H9 (cell line): ENCODE measurements around the gene EFNA5. TPM values are rescaled to one million over a fixed set of nuclear protein-coding genes. Genes with fewer than 3 reads are reported as not detected.

ENCODE experiments used
- DNase-seq: peaks from one replicate; pipeline ENCODE4 v3.0.0-alpha.2; 2017
- H2AFZ ChIP-seq: one replicate; pipeline ENCODE4 v1.6.1; 2013; ENCODE audit warnings: mild to moderate bottlenecking, low read length, control low read depth, moderate library complexity
- H2AK5ac ChIP-seq: 2 replicates; pipeline ENCODE4 v1.6.1; 2013; ENCODE audit warnings: low read length, control low read depth, mixed read lengths; ENCODE audit not compliant: insufficient read length
- H2BK120ac ChIP-seq: one replicate; pipeline ENCODE4 v1.6.1; 2013; ENCODE audit warnings: low read depth, mild to moderate bottlenecking, low read length, control low read depth, inconsistent platforms; ENCODE audit not compliant: poor library complexity, severe bottlenecking
- H2BK12ac ChIP-seq: 2 replicates; pipeline ENCODE4 v1.6.1; 2013; ENCODE audit warnings: low read length, control low read depth, mixed read lengths, low read depth; ENCODE audit not compliant: insufficient read length
- H2BK15ac ChIP-seq: 2 replicates; pipeline ENCODE4 v1.6.1; 2013; ENCODE audit warnings: low read depth, low read length, control low read depth
- H2BK20ac ChIP-seq: one replicate; pipeline ENCODE4 v1.6.1; 2013; ENCODE audit warnings: low read depth, mild to moderate bottlenecking, low read length, control low read depth, inconsistent platforms; ENCODE audit not compliant: poor library complexity, severe bottlenecking
- H2BK5ac ChIP-seq: 2 replicates; pipeline ENCODE4 v1.6.1; 2013; ENCODE audit warnings: low read length, control low read depth, mixed read lengths; ENCODE audit not compliant: insufficient read length
- H3K14ac ChIP-seq: 2 replicates; pipeline ENCODE4 v1.6.1; 2013; ENCODE audit warnings: low read length, control low read depth; ENCODE audit not compliant: insufficient read depth
- H3K18ac ChIP-seq: 2 replicates; pipeline ENCODE4 v1.6.1; 2013; ENCODE audit warnings: low read depth, mild to moderate bottlenecking, mixed read lengths, low read length, control low read depth; ENCODE audit not compliant: insufficient read length
- H3K23ac ChIP-seq: 2 replicates; pipeline ENCODE4 v1.6.1; 2013; ENCODE audit warnings: low read length, control low read depth, mixed read lengths, low read depth; ENCODE audit not compliant: insufficient read length
- H3K23me2 ChIP-seq: 2 replicates; pipeline ENCODE4 v1.6.1; 2013; ENCODE audit warnings: low read depth, mild to moderate bottlenecking, mixed read lengths, low read length, control low read depth; ENCODE audit not compliant: insufficient read length, poor library complexity, severe bottlenecking
- H3K27ac ChIP-seq: 2 replicates; pipeline ENCODE4 v1.5.1; 2013; ENCODE audit warnings: low read length, control low read depth, mixed read lengths, low read depth; ENCODE audit not compliant: insufficient read length
- H3K27me3 ChIP-seq: 2 replicates; pipeline ENCODE4 v1.6.1; 2013; ENCODE audit warnings: low read length, control low read depth, inconsistent platforms; ENCODE audit not compliant: insufficient read depth
- H3K4ac ChIP-seq: 2 replicates; pipeline ENCODE4 v1.6.1; 2013; ENCODE audit warnings: low read depth, mild to moderate bottlenecking, control low read depth, inconsistent platforms, low read length, moderate library complexity
- H3K4me1 ChIP-seq: 2 replicates; pipeline ENCODE4 v1.6.1; 2013; ENCODE audit warnings: low read length, control low read depth, inconsistent platforms; ENCODE audit not compliant: insufficient read depth
- H3K4me2 ChIP-seq: 2 replicates; pipeline ENCODE4 v1.6.1; 2013; ENCODE audit warnings: low read length, control low read depth, mixed read lengths; ENCODE audit not compliant: insufficient read length, insufficient read depth
- H3K56ac ChIP-seq: 2 replicates; pipeline ENCODE4 v1.6.1; 2013; ENCODE audit warnings: low read depth, mild to moderate bottlenecking, mixed read lengths, low read length, control low read depth; ENCODE audit not compliant: insufficient read length
- H3K79me1 ChIP-seq: 2 replicates; pipeline ENCODE4 v1.6.1; 2013; ENCODE audit warnings: low read depth, mild to moderate bottlenecking, moderate library complexity, low read length, control low read depth, inconsistent platforms; ENCODE audit not compliant: insufficient read depth, poor library complexity, severe bottlenecking
- H3K79me2 ChIP-seq: 2 replicates; pipeline ENCODE4 v1.6.1; 2013; ENCODE audit warnings: low read length, control low read depth, inconsistent platforms; ENCODE audit not compliant: insufficient read depth
- H3K9ac ChIP-seq: 2 replicates; pipeline ENCODE4 v1.6.1; 2013; ENCODE audit warnings: low read length, control low read depth, mixed read lengths; ENCODE audit not compliant: insufficient read length; ENCODE audit errors: extremely low read depth
- H3K9me3 ChIP-seq: one replicate; pipeline ENCODE4 v1.6.1; 2013; ENCODE audit warnings: low read depth, low read length, inconsistent platforms; ENCODE audit not compliant: control insufficient read depth
- H3T11ph ChIP-seq: one replicate; pipeline ENCODE4 v1.6.1; 2013; ENCODE audit warnings: mild to moderate bottlenecking, low read length, control low read depth, inconsistent platforms
- H4K20me1 ChIP-seq: one replicate; pipeline ENCODE4 v1.6.1; 2013; ENCODE audit not compliant: control insufficient read depth, insufficient read length, insufficient read depth
- H4K5ac ChIP-seq: 2 replicates; pipeline ENCODE4 v1.6.1; 2013; ENCODE audit warnings: low read depth, mild to moderate bottlenecking, mixed read lengths, low read length, control low read depth; ENCODE audit not compliant: insufficient read length
- H4K8ac ChIP-seq: replicated peaks from 2 replicates; pipeline ENCODE4 v1.6.1; 2013; ENCODE audit warnings: low read length, control low read depth, mixed read lengths, low read depth; ENCODE audit not compliant: insufficient read length
- H4K91ac ChIP-seq: 2 replicates; pipeline ENCODE4 v1.6.1; 2013; ENCODE audit warnings: low read depth, mild to moderate bottlenecking, moderate library complexity, mixed read lengths, low read length, control low read depth; ENCODE audit not compliant: insufficient read length
- H3K27ac Mint-ChIP-seq, 3 experiments: 2 replicates in 2 of 3; 3 replicates in 1 of 3; pipeline ENCODE4 v1.8.0; 2020 to 2021; ENCODE audit warnings: mixed read lengths in 3 of 3, mild to moderate bottlenecking in 1 of 3, moderate library complexity in 1 of 3
- H3K27me3 Mint-ChIP-seq: 2 replicates; pipeline ENCODE4 v1.8.0; 2021; ENCODE audit warnings: low read depth, mild to moderate bottlenecking, moderate library complexity, mixed read lengths
- H3K36me3 Mint-ChIP-seq, 3 experiments: 2 replicates in 2 of 3; 3 replicates in 1 of 3; pipeline ENCODE4 v1.8.0; 2020 to 2021; ENCODE audit warnings: low read depth in 3 of 3, mixed read lengths in 3 of 3; ENCODE audit not compliant: insufficient read depth in 1 of 3
- H3K4me1 Mint-ChIP-seq, 2 experiments: 2 replicates each; pipeline ENCODE4 v1.8.0; 2020; ENCODE audit warnings: mixed read lengths in 2 of 2
- H3K4me3 Mint-ChIP-seq, 2 experiments: 2 replicates in 1 of 2; 3 replicates in 1 of 2; pipeline ENCODE4 v1.8.0; 2020 to 2021; ENCODE audit warnings: mild to moderate bottlenecking in 2 of 2, mixed read lengths in 2 of 2, moderate library complexity in 1 of 2
- H3K9me3 Mint-ChIP-seq, 2 experiments: 2 replicates in 1 of 2; 3 replicates in 1 of 2; pipeline ENCODE4 v1.8.0; 2020; ENCODE audit warnings: mild to moderate bottlenecking in 2 of 2, mixed read lengths in 2 of 2, moderate library complexity in 1 of 2
- WGBS: extraction: QIAGEN DNeasy Blood & Tissue Kit; methylation state at CpG from one replicate; pipeline ENCODE4 v1.1.7; 2013; ENCODE audit warnings: missing lambda C conversion rate, low lambda C conversion rate, mixed read lengths; ENCODE audit not compliant: insufficient read length; ENCODE audit errors: extremely low coverage; 5-methylcytosine and 5-hydroxymethylcytosine counted together
- total RNA-seq: library from RNA; stranded (reverse); gene quantifications from 2 replicates; pipeline ENCODE4 v1.2.1, GENCODE V29; 2021
- TF ChIP-seq, protein P1 (sequence below): fragments of 200-600 bp; sonication (generic); conservative IDR thresholded peaks from 3 replicates; pipeline ENCODE4 v1.8.0; 2021; ENCODE audit warnings: antibody characterized with exemption, mild to moderate bottlenecking

Gene EFNA5
- total RNA-seq, 1 experiment from 2014 or later: 20.4 TPM

DNA sequence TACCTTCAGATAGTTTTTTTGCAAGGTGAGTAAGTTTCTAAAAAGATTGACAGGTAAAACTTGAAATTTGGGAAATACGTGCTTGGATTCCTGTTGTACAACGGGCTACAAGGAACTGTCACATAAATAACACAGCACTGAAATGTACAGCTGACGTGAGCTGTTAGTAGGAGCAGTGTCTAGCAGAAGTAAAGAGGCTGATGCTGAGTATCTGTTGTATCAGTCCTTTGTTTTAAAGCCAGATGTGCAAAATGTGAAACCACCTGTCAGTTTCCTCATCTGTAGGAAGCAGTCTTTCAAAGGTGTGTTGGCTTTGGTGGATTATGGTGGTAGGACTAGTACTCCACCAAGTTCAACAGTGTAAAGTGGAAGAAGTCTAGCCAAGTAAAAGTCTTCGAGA lies 122.3 kb downstream of the EFNA5 start:
- no peaks in the 10 kb centered on the region for H3K23me2 ChIP-seq
- H3K9ac ChIP-seq: no peak overlapping the region
- no peak overlapping the region for H3T11ph ChIP-seq
- no peak overlapping the region for H4K91ac ChIP-seq
- no peaks in the 10 kb centered on the region for H3K79me1 ChIP-seq
- no peak overlapping the region for H3K14ac ChIP-seq
- no peak overlapping the region for H4K5ac ChIP-seq
- no peaks in the 10 kb centered on the region for H3K27me3 ChIP-seq
- no peak overlapping the region for H2BK12ac ChIP-seq
- no peak overlapping the region for H3K4me2 ChIP-seq
- no peak overlapping the region for H3K23ac ChIP-seq
- H3K27ac Mint-ChIP-seq: no peak overlapping the region
- H3K4ac ChIP-seq: no peak overlapping the region
- H3K27ac ChIP-seq: no peak overlapping the region
- DNase-seq: no peak
- WGBS: no CpG with 5 or more reads among the region's 4 CpGs
- H2BK120ac ChIP-seq: no peak overlapping the region
- no peak overlapping the region for H3K18ac ChIP-seq
- H3K4me3 Mint-ChIP-seq: no peak overlapping the region
- no peak overlapping the region for H2BK15ac ChIP-seq
- H2AK5ac ChIP-seq: no peak overlapping the region
- H2BK5ac ChIP-seq: no peak overlapping the region
- H3K27me3 Mint-ChIP-seq: no peaks in the 10 kb centered on the region
- H3K79me2 ChIP-seq: no peaks in the 10 kb centered on the region
- no peak overlapping the region for H2AFZ ChIP-seq
- no peak overlapping the region for H3K56ac ChIP-seq
- no peak overlapping the region for H2BK20ac ChIP-seq
- no peaks in the 10 kb centered on the region for H3K36me3 Mint-ChIP-seq
- TF ChIP-seq, protein P1, sequence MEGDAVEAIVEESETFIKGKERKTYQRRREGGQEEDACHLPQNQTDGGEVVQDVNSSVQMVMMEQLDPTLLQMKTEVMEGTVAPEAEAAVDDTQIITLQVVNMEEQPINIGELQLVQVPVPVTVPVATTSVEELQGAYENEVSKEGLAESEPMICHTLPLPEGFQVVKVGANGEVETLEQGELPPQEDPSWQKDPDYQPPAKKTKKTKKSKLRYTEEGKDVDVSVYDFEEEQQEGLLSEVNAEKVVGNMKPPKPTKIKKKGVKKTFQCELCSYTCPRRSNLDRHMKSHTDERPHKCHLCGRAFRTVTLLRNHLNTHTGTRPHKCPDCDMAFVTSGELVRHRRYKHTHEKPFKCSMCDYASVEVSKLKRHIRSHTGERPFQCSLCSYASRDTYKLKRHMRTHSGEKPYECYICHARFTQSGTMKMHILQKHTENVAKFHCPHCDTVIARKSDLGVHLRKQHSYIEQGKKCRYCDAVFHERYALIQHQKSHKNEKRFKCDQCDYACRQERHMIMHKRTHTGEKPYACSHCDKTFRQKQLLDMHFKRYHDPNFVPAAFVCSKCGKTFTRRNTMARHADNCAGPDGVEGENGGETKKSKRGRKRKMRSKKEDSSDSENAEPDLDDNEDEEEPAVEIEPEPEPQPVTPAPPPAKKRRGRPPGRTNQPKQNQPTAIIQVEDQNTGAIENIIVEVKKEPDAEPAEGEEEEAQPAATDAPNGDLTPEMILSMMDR: no peak
- no peaks in the 10 kb centered on the region for H3K4me1 ChIP-seq
- no peaks in the 10 kb centered on the region for H3K9me3 ChIP-seq
- no peak overlapping the region for H4K8ac ChIP-seq
- H4K20me1 ChIP-seq: no peaks in the 10 kb centered on the region
- peaks cover 41 to 44% of the 10 kb centered on the region in 2 experiments for H3K4me1 Mint-ChIP-seq
- no peaks in the 10 kb centered on the region for H3K9me3 Mint-ChIP-seq
